Measurements from ENCODE around the gene KRT71. TPM values are rescaled to one million over a fixed set of nuclear protein-coding genes. Genes with fewer than 3 reads are reported as not detected.
A peak's percentile ranks its signal among the peaks of the same experiment; 100 is the strongest.

KRT71 gene
- total RNA-seq, 1 donor from 2014 or later: not detected

DNA sequence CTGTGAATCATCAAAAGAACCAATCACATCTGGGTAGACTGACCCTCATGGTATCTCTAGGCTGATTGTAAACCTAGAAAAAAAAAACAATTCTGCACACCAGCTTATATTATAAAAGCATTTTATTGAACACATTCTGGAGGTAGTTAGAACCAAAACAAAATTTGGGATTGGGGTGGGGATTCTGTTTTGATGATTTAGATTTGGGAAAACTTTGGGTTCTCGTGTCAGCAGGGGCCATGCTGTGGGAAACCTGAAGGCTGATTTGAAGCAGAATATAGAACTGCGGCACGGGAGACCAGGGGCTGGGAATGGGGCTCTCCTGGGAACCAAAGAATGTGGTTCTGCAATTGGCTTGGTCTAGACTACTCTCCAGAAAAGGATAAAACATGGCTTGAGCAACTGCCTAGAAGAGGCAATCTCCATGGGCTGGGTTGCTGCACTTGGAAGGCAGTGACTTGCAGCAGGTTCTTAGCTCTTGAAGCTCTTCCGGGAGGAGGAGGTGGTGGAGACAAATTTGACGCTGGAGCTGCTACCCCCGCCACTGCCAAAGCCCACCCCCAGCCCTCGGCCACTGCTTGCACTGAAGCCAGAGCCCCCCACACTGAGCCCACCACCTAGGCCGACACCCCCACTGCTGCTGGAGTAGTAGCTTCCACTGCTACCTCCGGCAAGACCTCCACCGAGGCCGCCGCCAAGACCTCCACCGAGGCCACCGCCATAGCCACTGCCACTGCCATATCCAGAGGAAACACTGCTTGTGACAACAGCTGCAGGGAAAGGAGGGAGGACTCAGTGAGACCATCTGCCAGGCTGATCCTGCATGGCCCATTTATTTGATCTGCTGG lies 38.2 kb downstream of the KRT71 start:
- Mint-ChIP-seq H3K36me3 (ENCODE audit: low read depth) (no peaks in the 10 kb centered on the region), H3K27me3 (ENCODE audit: low read depth) (peaks cover 14% of the 10 kb centered on the region), H3K4me3 (no peak overlapping the region), H3K9me3 (peaks cover 5% of the 10 kb centered on the region), H3K4me1 (no peaks in the 10 kb centered on the region), H3K27ac (ENCODE audit: unreplicated experiment) (no peak overlapping the region)
- DNase-seq (ENCODE audit: low read depth, low spot score): no peak
- TF ChIP-seq, protein P1, sequence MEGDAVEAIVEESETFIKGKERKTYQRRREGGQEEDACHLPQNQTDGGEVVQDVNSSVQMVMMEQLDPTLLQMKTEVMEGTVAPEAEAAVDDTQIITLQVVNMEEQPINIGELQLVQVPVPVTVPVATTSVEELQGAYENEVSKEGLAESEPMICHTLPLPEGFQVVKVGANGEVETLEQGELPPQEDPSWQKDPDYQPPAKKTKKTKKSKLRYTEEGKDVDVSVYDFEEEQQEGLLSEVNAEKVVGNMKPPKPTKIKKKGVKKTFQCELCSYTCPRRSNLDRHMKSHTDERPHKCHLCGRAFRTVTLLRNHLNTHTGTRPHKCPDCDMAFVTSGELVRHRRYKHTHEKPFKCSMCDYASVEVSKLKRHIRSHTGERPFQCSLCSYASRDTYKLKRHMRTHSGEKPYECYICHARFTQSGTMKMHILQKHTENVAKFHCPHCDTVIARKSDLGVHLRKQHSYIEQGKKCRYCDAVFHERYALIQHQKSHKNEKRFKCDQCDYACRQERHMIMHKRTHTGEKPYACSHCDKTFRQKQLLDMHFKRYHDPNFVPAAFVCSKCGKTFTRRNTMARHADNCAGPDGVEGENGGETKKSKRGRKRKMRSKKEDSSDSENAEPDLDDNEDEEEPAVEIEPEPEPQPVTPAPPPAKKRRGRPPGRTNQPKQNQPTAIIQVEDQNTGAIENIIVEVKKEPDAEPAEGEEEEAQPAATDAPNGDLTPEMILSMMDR (conservative IDR thresholded peaks at IDR 0.05): no peak

DNA sequence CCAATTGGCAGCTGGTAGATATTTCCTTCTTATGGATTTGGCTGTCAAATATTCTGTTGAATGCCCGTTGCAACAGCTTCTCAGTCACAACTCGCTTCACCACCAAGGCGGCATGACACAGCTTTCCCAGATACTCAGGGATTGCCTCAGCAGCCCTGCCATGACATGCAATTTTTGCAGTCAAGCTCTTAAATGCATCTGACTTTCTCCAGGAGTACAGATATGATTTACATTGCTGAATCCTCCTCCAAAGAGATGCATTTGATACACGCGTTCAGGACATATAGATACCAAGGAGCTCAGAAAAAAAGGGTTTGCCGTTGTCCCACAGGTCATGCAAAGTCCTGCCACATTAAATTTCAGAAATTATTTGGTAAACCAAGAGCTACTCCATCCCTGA lies 39.2 kb downstream of the KRT71 start:
- Mint-ChIP-seq H3K4me3 (no peak overlapping the region), H3K27ac (ENCODE audit: unreplicated experiment) (no peak overlapping the region), H3K9me3 (peaks cover 5% of the 10 kb centered on the region), H3K36me3 (ENCODE audit: low read depth) (no peaks in the 10 kb centered on the region), H3K27me3 (ENCODE audit: low read depth) (peaks cover 6% of the 10 kb centered on the region), H3K4me1 (no peaks in the 10 kb centered on the region)
- TF ChIP-seq, protein P1 (conservative IDR thresholded peaks at IDR 0.05): no peak
- DNase-seq (ENCODE audit: low read depth, low spot score): no peak

DNA sequence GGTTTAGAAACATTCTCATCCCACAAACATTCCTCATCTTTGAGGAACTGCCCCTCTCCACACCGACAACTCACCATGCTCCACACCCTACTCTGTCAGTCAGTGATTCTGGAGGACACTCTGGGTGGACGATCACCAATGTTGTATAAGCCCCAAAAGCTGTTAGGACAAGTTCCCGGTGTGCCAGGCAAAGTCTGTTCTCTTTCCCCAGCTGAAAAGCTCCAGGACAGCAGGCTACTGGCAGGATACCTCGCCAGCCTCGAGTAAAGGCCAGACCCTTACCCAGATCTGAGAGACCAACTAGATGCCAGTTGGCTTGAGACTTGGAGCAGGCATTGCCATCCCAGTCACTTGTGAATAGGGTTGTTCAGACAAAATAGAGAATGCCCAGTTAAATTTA lies 44.7 kb downstream of the KRT71 start:
- Mint-ChIP-seq H3K4me3 (no peak overlapping the region), H3K4me1 (no peaks in the 10 kb centered on the region), H3K27ac (ENCODE audit: unreplicated experiment) (peak overlapping the region; percentile 9), H3K27me3 (ENCODE audit: low read depth) (peaks cover 17% of the 10 kb centered on the region), H3K9me3 (peaks cover 5% of the 10 kb centered on the region), H3K36me3 (ENCODE audit: low read depth) (no peaks in the 10 kb centered on the region)
- DNase-seq (ENCODE audit: low read depth, low spot score): no peak
- TF ChIP-seq, protein P1 (conservative IDR thresholded peaks at IDR 0.05): no peak

DNA sequence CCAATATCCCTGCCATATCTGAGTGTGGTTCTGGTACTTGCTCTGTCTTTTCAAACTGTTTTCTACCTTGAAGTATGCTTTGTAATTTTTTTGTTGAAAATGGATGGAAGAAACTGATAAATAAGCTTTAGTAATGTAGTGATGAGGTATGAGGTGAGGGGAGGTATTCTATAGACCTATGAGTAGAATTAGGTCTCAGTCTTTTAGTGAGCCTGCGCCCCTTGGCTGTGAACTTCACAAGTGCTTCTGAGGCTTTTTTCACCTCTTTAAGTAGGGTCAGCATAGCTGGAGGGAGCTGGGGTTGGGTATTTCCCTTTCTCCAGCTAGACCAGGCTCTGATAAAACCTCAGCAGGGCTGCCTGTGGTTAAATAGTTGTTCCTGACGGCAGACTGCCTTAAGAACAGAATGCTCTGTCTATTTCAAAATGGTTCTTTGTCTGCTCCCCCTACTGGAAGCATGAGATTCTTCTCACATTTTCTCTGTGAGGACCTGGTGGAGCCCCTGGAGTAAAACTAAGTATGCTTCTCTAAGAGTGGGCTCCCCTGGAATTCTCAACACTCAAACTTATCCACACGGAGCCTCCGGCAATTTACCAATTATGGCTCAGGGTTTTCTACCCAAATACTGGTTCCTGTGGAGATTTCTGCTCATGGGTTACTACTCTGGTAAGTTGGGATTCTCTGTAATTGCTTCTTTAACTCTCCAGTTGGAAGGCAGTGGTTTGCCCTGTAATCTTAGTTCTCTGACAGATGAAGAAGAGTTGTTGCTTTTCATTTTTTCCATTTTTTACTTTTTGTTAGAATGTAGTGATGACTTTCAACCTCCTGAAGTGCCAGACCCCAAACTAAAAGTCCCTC lies 45.9 kb downstream of the KRT71 start:
- peak; percentile 3 for DNase-seq (ENCODE audit: low read depth, low spot score)
- no peak overlapping the region for H3K27ac Mint-ChIP-seq (ENCODE audit: unreplicated experiment)

DNA sequence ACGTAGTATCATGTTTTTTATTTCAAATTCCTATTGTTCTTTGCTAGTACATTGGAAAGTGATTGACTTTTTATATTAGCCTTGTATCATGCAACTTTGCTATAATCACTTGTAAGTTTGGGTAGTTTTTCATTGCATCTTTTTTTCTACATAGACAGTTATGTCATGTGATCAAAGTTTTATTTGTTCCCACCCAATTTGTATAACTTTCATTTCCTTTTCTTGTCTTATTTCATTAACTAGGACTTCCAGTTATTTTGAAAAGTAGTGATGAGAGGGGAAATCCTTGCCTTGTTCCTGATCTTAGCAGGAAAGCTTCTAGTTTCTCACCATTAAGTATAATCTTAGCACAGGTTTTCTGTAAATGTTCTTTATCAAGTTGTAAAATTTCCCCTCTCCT lies 50.1 kb downstream of the KRT71 start:
- Mint-ChIP-seq H3K4me3 (no peak overlapping the region), H3K27me3 (ENCODE audit: low read depth) (peaks cover 20% of the 10 kb centered on the region), H3K27ac (ENCODE audit: unreplicated experiment) (no peak overlapping the region), H3K4me1 (no peaks in the 10 kb centered on the region), H3K9me3 (peaks cover 3% of the 10 kb centered on the region), H3K36me3 (ENCODE audit: low read depth) (no peaks in the 10 kb centered on the region)
- no peak for DNase-seq (ENCODE audit: low read depth, low spot score)
- TF ChIP-seq, protein P1 (conservative IDR thresholded peaks at IDR 0.05): no peak

More for the DNA sequence above, 45.9 kb downstream of the KRT71 start:
- H3K4me3 Mint-ChIP-seq: no peak overlapping the region
- peaks cover 18% of the 10 kb centered on the region for H3K27me3 Mint-ChIP-seq (ENCODE audit: low read depth)
- H3K4me1 Mint-ChIP-seq: no peaks in the 10 kb centered on the region
- H3K9me3 Mint-ChIP-seq: peaks cover 5% of the 10 kb centered on the region
- TF ChIP-seq, protein P1 (conservative IDR thresholded peaks at IDR 0.05): peak; percentile 70
- no peaks in the 10 kb centered on the region for H3K36me3 Mint-ChIP-seq (ENCODE audit: low read depth)

Measured in neural crest cell (in vitro differentiated cells).